Karpas-422 (cell line): ENCODE results near the gene SPOUT1. TPM values are rescaled to one million over a fixed set of nuclear protein-coding genes. Genes with fewer than 3 reads are reported as not detected.

ENCODE experiments used
- total RNA-seq: library from RNA; depleted of rRNA; stranded (reverse); fragments of >200 nt; shearing (Covaris generic); gene quantifications from 2 replicates; pipeline ENCODE4 v1.2.3, GENCODE V29; 2014; ENCODE audit warnings: low replicate concordance; rRNA removed

The SPOUT1 gene
- total RNA-seq, 1 experiment from 2014 or later = 28.6 TPM

Other genes starting within 250 kb of the SPOUT1 start
- gene DYNC2I2, start 172.9 kb downstream of the SPOUT1 start, total RNA-seq = 38.9 and 73.2 TPM in 2 replicates
- gene SET, start 140.6 kb downstream of the SPOUT1 start, total RNA-seq = 378 and 638 TPM in 2 replicates
- gene PKN3, start 127.3 kb downstream of the SPOUT1 start, total RNA-seq = 0.04 TPM in 1 of 2 replicates, not detected in the other
- 29.3 and 47.6 TPM in 2 replicates for gene ZDHHC12, start 105.7 kb downstream of the SPOUT1 start, total RNA-seq
- gene ZER1, start 57.9 kb downstream of the SPOUT1 start, total RNA-seq = 25.4 and 25.6 TPM in 2 replicates
- gene TBC1D13, start 42.5 kb downstream of the SPOUT1 start, total RNA-seq = 6.7 and 9.5 TPM in 2 replicates
- 17.6 and 60.4 TPM in 2 replicates for gene ENDOG, start 11.3 kb downstream of the SPOUT1 start, total RNA-seq
- 26.8 and 31.3 TPM in 2 replicates for gene KYAT1, start 52.2 kb upstream of the SPOUT1 start, total RNA-seq
- gene LRRC8A, start 52.3 kb upstream of the SPOUT1 start, total RNA-seq = 6.3 and 7.8 TPM in 2 replicates
- not detected in 2 replicates for gene PHYHD1, start 91.2 kb upstream of the SPOUT1 start, total RNA-seq
- gene DOLK, start 117.8 kb upstream of the SPOUT1 start, total RNA-seq = 6.1 and 10.7 TPM in 2 replicates
- gene NUP188, start 117.9 kb upstream of the SPOUT1 start, total RNA-seq = 32.1 and 49.0 TPM in 2 replicates
- 42.1 and 76.3 TPM in 2 replicates for gene SH3GLB2, start 198.5 kb upstream of the SPOUT1 start, total RNA-seq
- gene MIGA2, start 206.8 kb upstream of the SPOUT1 start, total RNA-seq = 10.2 and 26.4 TPM in 2 replicates